Thyroid gland (tissue), 4 donors: ENCODE results near the gene DSEL. TPM values are rescaled to one million over a fixed set of nuclear protein-coding genes. Genes with fewer than 3 reads are reported as not detected.

Experiments used
- DNase-seq, 2 donors: peaks; one replicate each; pipeline ENCODE4 v3.0.0-alpha.2; 2019
- H3K27ac ChIP-seq, 3 donors: fragments of 200-600 bp; sonication (generic); 1 replicate in 2 of 3; 2 replicates in 1 of 3; pipeline ENCODE4 v1.5.1; 2016 to 2019; ENCODE audit warnings: mild to moderate bottlenecking in 1 of 3, moderate library complexity in 1 of 3
- H3K27me3 ChIP-seq: fragments of 200-600 bp; sonication (generic); one replicate; pipeline ENCODE4 v1.5.1; 2019
- H3K36me3 ChIP-seq, 2 donors: fragments of 200-600 bp; sonication (generic); one replicate each; pipeline ENCODE4 v1.5.1; 2016 to 2019
- H3K4me1 ChIP-seq, 2 donors: fragments of 200-600 bp; sonication (generic); one replicate each; pipeline ENCODE4 v1.5.1; 2017 to 2019
- H3K4me3 ChIP-seq, 3 donors: fragments of 200-600 bp; sonication (generic); replicated peaks in 1 of 3; 1 replicate in 2 of 3; 2 replicates in 1 of 3; pipeline ENCODE4 v1.5.1; 2016; ENCODE audit warnings: mild to moderate bottlenecking in 1 of 3
- H3K9me3 ChIP-seq: fragments of 200-600 bp; sonication (generic); one replicate; pipeline ENCODE4 v1.5.1; 2017
- CTCF ChIP-seq, 6 experiments: fragments of 200-600 bp in 3 of 6; fragments of 450-650 bp in 3 of 6; sonication (generic) in 3 of 6; IDR thresholded peaks; one replicate each; pipeline ENCODE4 v1.5.1; 2016 to 2019; ENCODE audit warnings: antibody characterized with exemption in 6 of 6, mild to moderate bottlenecking in 2 of 6, inconsistent platforms in 1 of 6, moderate library complexity in 1 of 6
- POLR2A ChIP-seq, 2 donors: fragments of 450-650 bp; IDR thresholded peaks; one replicate each; pipeline ENCODE4 v1.6.1; 2017; ENCODE audit warnings: antibody characterized with exemption in 2 of 2, mild to moderate bottlenecking in 2 of 2, moderate library complexity in 1 of 2
- WGBS, 2 donors: methylation state at CpG; one replicate each; pipeline ENCODE4 v1.1.5; 2017; 5-methylcytosine and 5-hydroxymethylcytosine counted together
- intact Hi-C: fragments of 100-400 bp; cut with DNase I; formaldehyde crosslinking; loops from one replicate; pipeline ENCODE4 v1.15.1; 2023
- total RNA-seq, 4 donors: library from RNA; depleted of rRNA; stranded (reverse); fragments of >200 nt; gene quantifications; one replicate each; pipeline ENCODE4 v1.2.3, GENCODE V29; 2016

The DSEL gene
- total RNA-seq, 4 donors from 2014 or later, result 5.7 to 8.2 (median 7.5) TPM

DNA sequence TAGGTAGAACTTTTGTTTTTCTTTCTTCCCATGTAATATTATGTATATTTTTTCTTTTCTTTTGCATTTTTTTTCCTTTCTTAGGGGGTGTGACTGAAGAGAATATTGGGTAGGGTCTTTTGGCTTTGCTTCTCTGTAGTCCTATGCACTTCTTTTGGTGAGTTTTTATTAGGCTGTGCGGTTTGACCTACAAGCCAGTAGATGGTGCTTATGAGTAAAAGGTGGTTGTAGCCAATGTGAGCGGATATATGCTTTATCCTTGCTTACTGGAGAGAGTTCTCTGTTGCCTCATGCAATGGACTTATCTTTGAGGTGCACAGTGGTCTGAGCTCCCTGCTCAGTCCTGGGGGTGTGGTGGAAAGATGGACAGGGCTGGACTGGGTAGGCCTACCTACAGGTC, 52.7 kb downstream of the DSEL start:
- DNase-seq, result no peak
- intact Hi-C loops, result no loop called here
- Histone ChIP-seq H3K4me3 (no peak overlapping the region), H3K4me1 (peaks cover 0 to 8% of the 10 kb centered on the region in 2 donors), H3K27ac (no peak overlapping the region), H3K27me3 (no peaks in the 10 kb centered on the region), H3K9me3 (no peaks in the 10 kb centered on the region), H3K36me3 (no peaks in the 10 kb centered on the region)
- WGBS, 2 donors, result 68 to 84% methylated on average over 2 of the region's 2 CpGs
- TF ChIP-seq POLR2A (IDR thresholded peaks at IDR 0.05) (no peak), CTCF (IDR thresholded peaks at IDR 0.05) (peak in 1 of 6 experiments; percentile 31)

GRCh38 chr18:67456711-67457110, 59.8 kb downstream of the DSEL start:
- Histone ChIP-seq H3K4me3 (no peak overlapping the region), H3K27me3 (no peaks in the 10 kb centered on the region), H3K9me3 (no peaks in the 10 kb centered on the region), H3K4me1 (no peaks in the 10 kb centered on the region), H3K36me3 (no peaks in the 10 kb centered on the region), H3K27ac (no peak overlapping the region)
- DNase-seq, result no peak
- 39 to 40% methylated on average over 3 of the region's 3 CpGs for WGBS, 2 donors
- TF ChIP-seq POLR2A (IDR thresholded peaks at IDR 0.05) (no peak), CTCF (IDR thresholded peaks at IDR 0.05) (peak in 3 of 6 experiments; percentile 24 to 32 (median 24))
- intact Hi-C loops, result no loop called here
